SH-SY5Y (cell line): ENCODE data around the gene ITPR1.

Experiments used
- GATA2 ChIP-seq: IDR thresholded peaks from 2 replicates; pipeline ENCODE4 v1.6.1; 2011; ENCODE audit warnings: mild to moderate bottlenecking, low read depth, low read length
- GATA3 ChIP-seq: IDR thresholded peaks from 2 replicates; pipeline ENCODE4 v1.6.1; 2011; ENCODE audit warnings: low read depth, mild to moderate bottlenecking, low read length, moderate library complexity

DNA sequence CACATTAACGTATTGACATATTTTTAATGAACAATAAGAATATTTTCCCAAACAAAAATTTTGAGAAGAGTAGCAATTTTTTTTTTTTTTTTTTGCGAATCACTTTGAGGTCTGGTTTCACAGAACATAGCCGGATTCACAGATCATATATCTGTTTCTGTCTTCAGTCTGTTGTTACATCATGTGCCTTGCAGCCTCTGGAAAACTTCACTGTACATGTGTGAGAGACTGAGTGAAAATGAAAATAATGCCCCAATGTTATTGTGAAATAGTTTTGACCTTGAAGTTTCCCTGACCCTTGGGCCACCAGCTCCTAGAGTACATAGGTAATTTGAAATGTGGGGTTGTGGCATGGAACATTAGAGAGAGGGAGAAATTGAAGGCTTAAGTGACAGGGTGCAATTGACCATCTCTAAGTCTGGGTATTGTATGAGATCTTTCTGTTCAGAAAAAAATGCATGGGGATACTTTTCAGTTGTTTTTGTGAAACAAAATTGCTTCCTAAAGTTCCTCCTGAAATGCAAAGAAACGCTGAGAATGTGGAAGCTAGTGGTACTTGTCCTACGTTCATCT is 14.0 kb downstream of the ITPR1 start:
- TF ChIP-seq GATA2 (no peak), GATA3 (no peak)
